Stimulated activated naive CD8-positive, alpha-beta T cell treated with anti-CD3 and anti-CD28 coated beads, Interleukin-15, amount 100 ng/mL, for 72 hours (primary cell): Measurements from ENCODE around the gene ARIH1.
"Not testable (repeated sequence)": the region's sequence is repeated elsewhere in the genome, so short reads cannot be mapped to it uniquely, and the experiment has no call there.

Source experiments
- ATAC-seq: fragments of 150-1000 bp; cut with Tn5 transposase; 2 replicates; pipeline ENCODE4 v1.10.0; 2021; ENCODE audit warnings: mild to moderate bottlenecking, moderate library complexity
- DNase-seq, 2 donors: peaks; one replicate each; pipeline ENCODE4 v3.0.0; 2021 to 2022
- H3K27ac Mint-ChIP-seq, 2 donors: one replicate each; pipeline ENCODE4 v1.8.0; 2022; ENCODE audit warnings: mild to moderate bottlenecking in 2 of 2, mixed read lengths in 2 of 2, moderate library complexity in 2 of 2
- H3K27me3 Mint-ChIP-seq: one replicate; pipeline ENCODE4 v1.8.0; 2022; ENCODE audit warnings: mixed read lengths
- H3K4me1 Mint-ChIP-seq: one replicate; pipeline ENCODE4 v1.8.0; 2022; ENCODE audit warnings: mild to moderate bottlenecking, mixed read lengths
- H3K4me3 Mint-ChIP-seq, 2 donors: one replicate each; pipeline ENCODE4 v1.8.0; 2022; ENCODE audit warnings: mild to moderate bottlenecking in 2 of 2, mixed read lengths in 2 of 2, moderate library complexity in 1 of 2
- H3K9me3 Mint-ChIP-seq, 2 donors: one replicate each; pipeline ENCODE4 v1.8.0; 2022; ENCODE audit warnings: mixed read lengths in 2 of 2

Gene ARIH1

DNA sequence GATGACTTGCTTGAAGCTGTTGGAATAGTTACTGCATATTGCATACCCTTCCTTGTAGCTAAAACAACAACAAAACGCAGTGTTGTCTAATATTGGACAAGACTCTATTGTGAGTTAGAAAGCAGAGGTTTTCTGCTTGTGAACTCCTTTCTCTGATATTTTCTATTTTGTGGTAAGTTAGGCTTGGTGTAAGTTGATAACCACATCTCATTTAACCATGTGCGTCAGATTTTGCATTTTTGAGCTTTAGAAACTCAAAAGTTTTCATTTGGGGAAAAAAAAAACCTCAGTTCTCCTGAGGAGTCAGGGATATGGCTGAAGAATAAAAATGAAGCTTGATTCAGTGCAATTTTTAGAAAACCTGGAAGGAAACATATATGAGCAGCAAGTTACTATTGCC is 1.5 kb downstream of the ARIH1 start:
- DNase-seq (no peak), ATAC-seq (no peak)
- Mint-ChIP-seq H3K4me3 (peak overlapping the region; percentile 74 to 96), H3K27ac (peak overlapping the region; percentile 99 to 100), H3K9me3 (no peaks in the 10 kb centered on the region), H3K4me1 (peaks cover 59% of the 10 kb centered on the region), H3K27me3 (no peaks in the 10 kb centered on the region)

DNA sequence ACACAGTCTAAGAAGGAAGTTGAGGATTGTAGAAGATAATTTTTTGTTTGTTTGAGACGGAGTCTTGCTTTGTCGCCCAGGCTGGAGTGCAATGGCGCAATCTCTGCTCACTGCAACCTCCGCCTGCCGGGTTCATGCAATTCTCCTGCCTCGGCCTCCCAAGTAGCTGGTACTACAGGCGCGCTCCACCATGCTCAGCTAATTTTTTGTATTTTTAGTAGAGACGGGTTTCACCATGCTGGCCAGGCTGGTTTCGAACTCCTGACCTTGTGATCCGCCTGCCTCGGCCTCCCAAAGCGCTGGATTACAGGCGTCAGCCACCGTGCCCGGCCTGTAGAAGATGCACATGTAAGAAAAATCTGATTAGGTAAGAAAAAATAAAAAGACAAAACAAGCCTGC is 2.2 kb downstream of the ARIH1 start:
- Mint-ChIP-seq H3K27ac (peak overlapping the region; percentile 83 to 90), H3K4me3 (peak overlapping the region; percentile 74), H3K4me1 (peaks cover 65% of the 10 kb centered on the region)
- H3K9me3 Mint-ChIP-seq, H3K27me3 Mint-ChIP-seq, DNase-seq, ATAC-seq: not testable (repeated sequence)

DNA sequence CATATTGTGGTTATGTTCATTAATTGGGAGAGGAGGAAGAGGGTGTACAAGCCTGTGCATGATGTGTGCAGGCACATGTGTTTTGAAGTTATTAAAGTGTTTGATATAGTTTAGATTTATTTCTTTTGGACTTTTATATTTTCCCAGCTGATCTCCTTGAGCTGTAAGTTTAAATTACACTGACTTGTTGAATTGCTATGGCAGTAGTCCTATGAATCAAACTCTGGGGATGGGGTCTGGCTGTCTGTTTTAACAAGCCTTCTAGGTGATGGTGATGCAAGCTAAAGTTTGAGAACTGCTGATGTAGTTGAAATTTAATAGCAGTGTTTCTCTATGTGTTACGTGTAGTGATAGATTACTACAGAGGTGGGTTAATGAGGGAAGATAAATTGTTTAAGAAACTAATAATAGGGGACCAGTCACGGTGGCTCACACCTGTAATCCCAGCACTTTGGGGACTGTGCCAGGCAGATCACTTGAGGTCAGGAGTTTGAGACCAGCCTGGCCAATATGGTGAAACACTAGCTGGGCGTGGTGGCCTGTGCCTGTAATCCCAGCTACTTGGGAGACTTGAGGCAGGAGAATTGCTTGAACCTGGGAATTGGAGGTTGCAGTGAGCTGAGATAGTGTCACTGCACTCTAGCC is 7.0 kb downstream of the ARIH1 start:
- DNase-seq (no peak), ATAC-seq (no peak)
- Mint-ChIP-seq H3K27ac (no peak overlapping the region), H3K27me3 (no peaks in the 10 kb centered on the region), H3K4me3 (no peak overlapping the region), H3K4me1 (peaks cover 72% of the 10 kb centered on the region), H3K9me3 (no peaks in the 10 kb centered on the region)

DNA sequence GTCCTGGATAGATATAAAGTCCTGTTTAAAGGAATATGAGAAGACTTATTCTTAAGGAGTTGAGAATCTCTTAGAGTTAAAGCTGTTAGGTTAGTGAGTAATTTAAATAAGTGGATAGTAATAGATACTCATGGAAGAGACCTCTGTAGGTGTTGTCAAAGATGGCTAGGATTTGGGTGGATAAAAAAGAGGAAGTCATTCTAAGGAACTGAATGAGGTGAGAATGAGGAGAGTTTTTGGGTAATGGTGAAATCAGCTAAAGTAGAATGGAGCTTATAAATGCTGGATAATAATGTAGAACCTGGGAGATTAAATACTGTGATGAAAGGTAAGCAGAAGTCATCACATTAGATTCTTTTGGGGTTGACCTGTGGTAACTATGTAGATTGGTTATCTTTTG is 8.1 kb downstream of the ARIH1 start:
- no peak overlapping the region for H3K4me3 Mint-ChIP-seq
- H3K4me1 Mint-ChIP-seq: peaks cover 64% of the 10 kb centered on the region

DNA sequence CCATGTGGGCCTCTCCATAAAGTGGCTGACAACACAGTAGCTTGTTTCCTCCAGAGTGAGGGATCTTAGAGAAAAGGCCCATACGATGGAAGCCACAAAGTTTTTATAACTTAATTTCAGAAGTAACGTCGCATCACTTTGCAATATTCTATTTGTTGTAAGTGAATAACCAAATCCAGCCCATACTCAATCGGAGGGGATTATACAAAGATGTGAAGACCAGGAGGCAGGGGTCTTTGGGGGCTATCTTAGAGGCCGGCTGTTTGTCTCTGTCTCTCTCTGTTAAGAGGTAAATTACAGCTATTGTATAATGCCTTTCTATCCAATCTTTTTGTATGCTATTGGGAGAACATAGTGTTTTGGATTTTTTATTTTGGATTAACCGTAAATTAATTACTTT is 9.1 kb downstream of the ARIH1 start:
- H3K27ac Mint-ChIP-seq: no peak overlapping the region
- H3K27me3 Mint-ChIP-seq: no peaks in the 10 kb centered on the region
- H3K9me3 Mint-ChIP-seq: no peaks in the 10 kb centered on the region
- no peak overlapping the region for H3K4me3 Mint-ChIP-seq
- no peak for DNase-seq
- peaks cover 66% of the 10 kb centered on the region for H3K4me1 Mint-ChIP-seq
- ATAC-seq: no peak

More for the DNA sequence above, 8.1 kb downstream of the ARIH1 start:
- Mint-ChIP-seq H3K27ac (no peak overlapping the region), H3K27me3 (no peaks in the 10 kb centered on the region), H3K9me3 (no peaks in the 10 kb centered on the region)
- no peak for DNase-seq
- no peak for ATAC-seq

DNA sequence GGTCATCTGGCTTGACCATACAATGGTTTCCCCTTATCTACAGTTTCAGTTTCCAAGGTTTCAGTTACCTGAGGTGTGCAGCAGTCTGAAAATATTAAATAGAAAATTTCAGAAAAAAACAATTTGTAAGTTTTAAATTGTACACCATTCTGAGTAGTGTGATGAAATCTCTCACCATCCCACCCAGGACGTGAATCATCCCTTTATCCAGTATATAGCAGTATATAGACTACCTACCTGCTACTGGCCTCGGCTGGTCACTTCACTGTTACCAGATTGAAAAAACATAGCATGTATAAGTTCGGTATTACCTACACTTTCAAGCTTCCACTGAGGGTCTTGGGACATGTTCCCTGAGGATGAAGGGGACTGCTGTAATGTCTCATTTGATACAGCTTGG is 12.0 kb downstream of the ARIH1 start:
- H3K27me3 Mint-ChIP-seq: no peaks in the 10 kb centered on the region
- peaks cover 59% of the 10 kb centered on the region for H3K4me1 Mint-ChIP-seq
- H3K9me3 Mint-ChIP-seq: no peaks in the 10 kb centered on the region
- ATAC-seq: no peak
- no peak for DNase-seq
- H3K4me3 Mint-ChIP-seq: no peak overlapping the region
- H3K27ac Mint-ChIP-seq: no peak overlapping the region

DNA sequence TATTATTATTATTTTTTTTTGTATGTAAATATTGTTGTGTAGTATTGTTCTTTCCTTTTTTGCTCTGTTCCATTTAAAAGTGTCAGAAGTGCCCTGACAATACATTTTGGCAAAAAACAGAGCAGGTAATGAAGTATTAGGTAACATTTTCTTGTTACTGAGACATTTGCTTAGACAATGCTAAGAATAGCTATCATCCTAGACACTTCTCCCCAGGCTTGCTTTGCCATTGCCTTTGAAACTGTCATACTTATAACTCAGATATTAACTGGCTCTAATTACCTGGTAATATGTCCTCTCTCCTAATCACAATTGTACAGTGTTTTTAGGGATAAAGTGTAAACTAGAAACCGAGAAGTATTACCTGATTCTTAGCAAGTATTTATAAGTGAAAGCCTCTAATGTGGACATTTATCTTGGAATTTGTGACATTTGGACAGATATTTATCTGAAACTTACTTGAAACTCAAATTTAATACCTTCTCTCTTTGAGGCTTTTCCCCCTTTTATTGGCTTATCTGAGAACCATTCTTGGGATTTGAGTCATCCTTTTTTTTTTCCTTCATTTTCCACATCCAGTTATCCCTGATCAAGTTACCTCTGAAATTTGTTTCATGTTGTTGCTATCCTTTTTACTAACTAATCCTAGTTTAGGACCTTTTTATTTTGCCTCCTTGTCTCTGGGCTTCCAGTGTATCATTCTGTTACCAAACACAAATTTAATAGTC is 13.1 kb downstream of the ARIH1 start:
- Mint-ChIP-seq H3K9me3 (no peaks in the 10 kb centered on the region), H3K4me1 (peaks cover 59% of the 10 kb centered on the region), H3K27me3 (no peaks in the 10 kb centered on the region), H3K27ac (peak overlapping the region in 1 of 2 donors; percentile 77), H3K4me3 (no peak overlapping the region)
- ATAC-seq: no peak
- DNase-seq: no peak

DNA sequence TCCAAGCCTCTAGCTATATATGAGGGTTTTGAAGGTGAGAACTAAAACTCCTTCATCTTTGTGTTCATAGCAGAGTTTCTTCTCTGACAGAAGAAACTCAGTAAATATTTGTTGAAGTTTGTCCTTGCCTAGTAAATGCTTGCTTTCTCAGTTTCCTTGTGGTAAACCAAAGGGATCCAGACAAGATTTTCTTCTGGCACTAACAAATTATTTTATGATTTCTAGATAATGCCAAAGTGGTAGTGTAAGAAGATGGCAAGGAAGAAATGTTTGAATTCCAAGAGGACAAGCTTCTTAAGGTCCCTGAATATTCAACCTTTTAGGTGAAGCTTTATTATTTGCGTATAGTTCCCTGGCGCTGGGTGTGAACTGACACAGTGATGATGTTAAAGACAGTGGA is 14.4 kb downstream of the ARIH1 start:
- H3K4me1 Mint-ChIP-seq: peaks cover 51% of the 10 kb centered on the region

DNA sequence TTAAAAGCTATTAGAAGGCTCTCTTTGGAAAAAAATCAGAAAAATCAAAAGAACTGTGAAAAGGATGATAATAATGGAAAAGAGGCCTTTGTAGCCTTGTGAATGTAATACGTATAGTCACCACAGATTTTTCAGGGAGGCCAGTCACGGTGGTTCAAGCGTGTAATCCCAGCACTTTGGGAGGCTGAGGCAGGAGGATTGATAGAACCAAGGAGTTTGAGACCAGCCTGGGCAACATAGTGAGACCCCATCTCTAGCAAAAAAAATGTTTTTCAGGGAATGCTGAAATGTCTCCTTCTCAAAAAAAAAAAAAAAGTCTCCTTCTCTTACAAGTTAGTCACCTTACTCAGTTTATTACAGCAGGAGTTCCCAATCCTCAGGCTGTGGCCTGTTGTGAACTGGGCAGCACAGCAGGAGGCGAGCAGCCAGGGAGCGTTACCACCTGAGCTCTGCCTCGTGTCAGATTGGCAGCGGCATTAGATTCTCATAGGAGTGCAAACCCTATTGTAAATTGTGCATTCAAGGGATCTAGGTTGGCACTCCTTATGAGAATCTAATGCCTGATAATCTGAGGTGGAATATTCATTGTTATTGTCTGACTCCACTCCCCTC is 15.9 kb downstream of the ARIH1 start:
- no peak for ATAC-seq
- H3K27me3 Mint-ChIP-seq: no peaks in the 10 kb centered on the region
- no peaks in the 10 kb centered on the region for H3K9me3 Mint-ChIP-seq
- no peak overlapping the region for H3K4me3 Mint-ChIP-seq
- H3K27ac Mint-ChIP-seq: no peak overlapping the region
- H3K4me1 Mint-ChIP-seq: peaks cover 60% of the 10 kb centered on the region
- DNase-seq: no peak

More for the DNA sequence above, 14.4 kb downstream of the ARIH1 start:
- Mint-ChIP-seq H3K27ac (peak overlapping the region in 1 of 2 donors; percentile 23), H3K4me3 (no peak overlapping the region), H3K9me3 (no peaks in the 10 kb centered on the region), H3K27me3 (no peaks in the 10 kb centered on the region)
- DNase-seq (no peak), ATAC-seq (no peak)

DNA sequence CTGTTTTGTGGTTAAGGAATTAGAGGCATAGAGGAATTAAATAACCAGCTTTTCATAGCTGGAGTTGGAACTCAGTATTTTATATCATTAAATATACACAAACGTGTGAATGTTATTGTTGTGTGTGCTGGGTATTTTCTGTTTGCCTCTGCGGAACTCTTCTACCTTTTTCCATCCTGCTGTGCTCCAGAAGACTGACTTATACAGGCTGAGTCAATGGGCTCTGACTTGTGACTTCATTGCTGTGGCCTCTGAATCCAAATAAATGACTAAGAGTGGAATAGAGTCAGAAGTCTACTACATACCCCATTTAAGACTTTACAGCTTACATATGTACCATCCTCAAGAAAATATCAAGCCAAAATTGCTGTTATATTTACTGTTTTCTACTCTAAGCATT is 17.6 kb downstream of the ARIH1 start:
- DNase-seq: no peak
- ATAC-seq: no peak
- H3K27ac Mint-ChIP-seq: no peak overlapping the region
- H3K4me3 Mint-ChIP-seq: no peak overlapping the region
- H3K27me3 Mint-ChIP-seq: no peaks in the 10 kb centered on the region
- H3K4me1 Mint-ChIP-seq: peaks cover 68% of the 10 kb centered on the region
- no peaks in the 10 kb centered on the region for H3K9me3 Mint-ChIP-seq

DNA sequence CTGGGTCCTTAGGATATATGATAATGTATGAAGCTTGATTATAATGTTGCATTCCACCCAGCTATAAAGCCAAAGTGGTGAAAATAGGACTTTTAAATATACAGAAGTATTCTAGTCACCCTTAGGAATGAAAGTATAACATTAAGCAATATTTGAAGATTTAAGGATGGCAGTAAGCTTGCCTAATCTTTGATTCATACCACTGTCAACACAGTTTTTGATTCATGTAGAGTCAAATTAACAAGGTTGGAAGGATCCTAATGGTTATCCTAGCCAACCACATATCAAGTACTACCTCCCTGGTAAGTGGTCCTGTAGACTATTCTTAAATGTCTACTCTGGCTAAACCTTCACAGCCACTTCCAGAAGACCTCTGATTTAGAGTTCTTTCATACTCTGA is 18.6 kb downstream of the ARIH1 start:
- peaks cover 70% of the 10 kb centered on the region for H3K4me1 Mint-ChIP-seq
- DNase-seq: no peak
- H3K27me3 Mint-ChIP-seq: no peaks in the 10 kb centered on the region
- no peaks in the 10 kb centered on the region for H3K9me3 Mint-ChIP-seq
- no peak for ATAC-seq
- peak overlapping the region in 1 of 2 donors; percentile 29 for H3K27ac Mint-ChIP-seq
- H3K4me3 Mint-ChIP-seq: no peak overlapping the region

DNA sequence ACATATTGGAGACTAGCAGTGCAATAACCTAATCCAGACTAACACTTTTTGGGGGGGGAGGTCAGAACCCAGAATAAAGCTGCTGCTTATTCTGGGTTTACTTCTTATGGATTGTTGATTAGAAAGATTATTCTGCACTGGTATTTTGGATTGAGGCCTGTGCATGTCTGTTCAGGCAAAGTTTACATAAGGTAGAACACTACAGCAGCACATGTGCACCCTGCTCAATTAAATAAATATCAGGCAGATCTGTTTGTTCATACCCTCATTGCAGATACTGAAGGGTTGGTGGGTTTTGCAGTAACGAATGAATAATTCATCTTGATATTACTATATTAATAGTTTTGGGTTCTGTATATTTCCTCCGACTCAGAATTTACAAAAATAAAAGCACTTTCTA is 19.1 kb downstream of the ARIH1 start:
- Mint-ChIP-seq H3K9me3 (no peaks in the 10 kb centered on the region), H3K4me1 (peaks cover 65% of the 10 kb centered on the region), H3K4me3 (no peak overlapping the region), H3K27me3 (no peaks in the 10 kb centered on the region), H3K27ac (no peak overlapping the region)
- no peak for DNase-seq
- ATAC-seq: no peak

DNA sequence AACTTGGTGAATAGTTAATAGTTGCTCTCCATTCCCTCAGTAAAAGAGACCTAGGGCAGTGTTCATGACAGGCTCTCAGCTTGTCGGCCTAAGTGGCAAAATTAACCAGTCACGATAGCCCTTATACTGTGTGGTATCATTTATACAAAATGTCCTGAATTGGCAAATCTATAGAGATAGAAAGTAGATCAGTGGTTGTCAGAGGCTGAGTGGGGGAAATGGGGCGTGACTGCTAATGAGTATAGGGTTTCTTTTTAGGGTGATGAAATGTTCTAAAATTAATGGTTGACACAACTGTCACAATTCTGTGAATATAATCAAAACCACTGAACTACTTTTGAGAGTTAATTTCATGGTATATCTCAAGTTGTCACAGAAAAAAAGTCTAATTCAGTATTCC is 20.9 kb downstream of the ARIH1 start:
- H3K27me3 Mint-ChIP-seq: no peaks in the 10 kb centered on the region
- H3K4me3 Mint-ChIP-seq: no peak overlapping the region
- DNase-seq: no peak
- H3K4me1 Mint-ChIP-seq: peaks cover 61% of the 10 kb centered on the region
- ATAC-seq: no peak
- H3K27ac Mint-ChIP-seq: no peak overlapping the region
- H3K9me3 Mint-ChIP-seq: no peaks in the 10 kb centered on the region

DNA sequence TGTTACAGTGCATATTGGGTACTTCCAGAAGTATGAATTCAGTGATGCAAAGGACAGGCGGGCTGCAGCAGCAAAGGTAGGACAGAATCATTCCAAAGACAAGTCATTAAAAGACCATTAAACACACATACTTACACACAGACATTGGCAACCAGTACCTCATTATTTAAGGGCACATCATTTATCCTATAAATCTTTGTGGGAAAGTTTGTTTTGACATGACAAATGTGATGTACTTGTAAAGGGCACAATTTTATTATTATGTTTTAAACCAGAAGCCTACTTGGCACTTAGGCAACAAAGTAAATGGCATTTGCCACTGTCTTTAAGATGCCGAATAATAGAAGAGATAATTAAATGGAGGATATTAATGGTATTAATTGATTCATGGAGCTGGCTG is 22.7 kb downstream of the ARIH1 start:
- Mint-ChIP-seq H3K4me1 (peaks cover 47% of the 10 kb centered on the region), H3K4me3 (no peak overlapping the region), H3K27me3 (no peaks in the 10 kb centered on the region), H3K9me3 (no peaks in the 10 kb centered on the region), H3K27ac (no peak overlapping the region)
- ATAC-seq (no peak), DNase-seq (no peak)

DNA sequence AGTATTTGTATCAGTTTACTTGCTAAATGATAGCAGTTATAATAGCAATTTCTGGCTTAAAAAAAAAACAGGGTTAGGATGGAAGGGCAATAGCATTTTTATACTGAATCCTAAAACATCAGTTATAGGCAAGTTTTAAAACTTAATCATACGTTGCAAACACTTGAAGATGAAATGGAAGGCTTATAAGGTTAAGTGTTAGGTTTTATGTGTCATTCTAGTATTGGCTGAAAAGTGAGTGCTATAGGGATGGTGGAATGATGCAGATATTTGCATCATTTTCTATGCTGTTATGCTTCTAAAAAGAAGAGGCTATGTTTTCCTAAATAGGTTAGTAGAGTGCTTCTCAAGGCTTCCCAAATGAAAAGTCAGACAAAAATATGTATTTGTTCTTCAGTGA is 23.3 kb downstream of the ARIH1 start:
- Mint-ChIP-seq H3K9me3 (no peaks in the 10 kb centered on the region), H3K4me1 (peaks cover 51% of the 10 kb centered on the region), H3K27ac (no peak overlapping the region), H3K4me3 (no peak overlapping the region), H3K27me3 (no peaks in the 10 kb centered on the region)
- ATAC-seq (no peak), DNase-seq (no peak)

DNA sequence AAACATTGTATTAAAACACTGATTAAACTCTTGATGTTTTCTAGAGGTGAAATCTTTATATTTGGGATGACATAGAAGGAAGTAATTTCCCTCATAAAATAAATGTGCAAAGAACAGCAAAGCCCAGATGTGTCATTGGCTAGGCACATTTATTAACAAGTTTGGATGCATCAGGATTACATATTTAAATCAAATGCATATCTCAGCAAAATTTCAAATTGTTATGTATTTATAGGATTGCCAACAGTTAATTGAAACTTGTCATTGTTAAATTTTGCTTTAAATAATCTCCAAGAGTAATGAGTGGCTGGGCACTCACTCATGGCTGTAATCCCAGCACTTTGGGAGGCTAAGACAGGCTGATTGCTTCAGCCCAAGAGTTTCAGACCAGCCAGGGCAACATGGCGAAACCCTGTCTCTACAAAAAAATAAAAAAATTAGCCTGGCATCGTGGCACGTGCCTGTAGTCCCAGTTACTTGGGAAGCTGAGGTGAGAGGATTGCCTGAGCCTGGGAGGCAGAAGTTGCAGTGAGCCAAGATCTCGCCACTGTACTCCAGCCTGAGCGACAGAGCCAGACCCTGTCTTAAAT is 28.2 kb downstream of the ARIH1 start:
- Mint-ChIP-seq H3K9me3 (no peaks in the 10 kb centered on the region), H3K4me1 (peaks cover 46% of the 10 kb centered on the region), H3K27me3 (no peaks in the 10 kb centered on the region), H3K27ac (no peak overlapping the region), H3K4me3 (no peak overlapping the region)
- DNase-seq (no peak), ATAC-seq (no peak)
